GM12878 (cell line): Measurements from ENCODE around the gene LIMCH1. TPM values are rescaled to one million over a fixed set of nuclear protein-coding genes. Genes with fewer than 3 reads are reported as not detected.

Source experiments
- BHLHE40 ChIP-seq, 2 experiments: fragments of 450-650 bp in 1 of 2; IDR thresholded peaks; 2 replicates each; pipeline ENCODE4 v1.6.1; 2011 to 2017; ENCODE audit warnings: low read depth in 2 of 2, borderline replicate concordance in 1 of 2, improper control_type of control experiment in 1 of 2, low read length in 1 of 2, mild to moderate bottlenecking in 1 of 2
- CEBPB ChIP-seq, 2 experiments: fragments of 150-350 bp in 1 of 2; IDR thresholded peaks; 2 replicates each; pipeline ENCODE4 v1.6.1; 2012 to 2014; ENCODE audit warnings: low read depth in 2 of 2, low read length in 2 of 2, borderline replicate concordance in 1 of 2, inconsistent platforms in 1 of 2
- NR2C1 ChIP-seq: fragments of 450-650 bp; IDR thresholded peaks from 2 replicates; pipeline ENCODE4 v1.6.1; 2017; ENCODE audit warnings: antibody characterized with exemption, mild to moderate bottlenecking, moderate library complexity
- NR2F1 ChIP-seq: fragments of 450-650 bp; conservative IDR thresholded peaks from 2 replicates; pipeline ENCODE4 v1.6.1; 2017; ENCODE audit warnings: mild to moderate bottlenecking
- RELA ChIP-seq: fragments of 450-650 bp; IDR thresholded peaks from 2 replicates; pipeline ENCODE4 v1.8.0; 2014; ENCODE audit warnings: borderline replicate concordance; ENCODE audit not compliant: partially characterized antibody
- polyA plus RNA-seq, 11 experiments: library from polyadenylated mRNA; depleted of rRNA in 4 of 11; unstranded in 6 of 11; stranded (reverse) in 5 of 11; fragments of >200 nt; fragmentation: Nextera tagmentation in 4 of 11; fragmentation: Illumina TruSeq in 1 of 11; extraction: Ambion mirVana in 4 of 11; extraction: Trizol in 1 of 11; gene quantifications; 1 replicate in 1 of 11; 2 replicates in 10 of 11; pipeline versions ENCODE4 v1.2.1 to v1.2.3, GENCODE V29; 2011 to 2016; ENCODE audit warnings: inconsistent platforms in 2 of 11, missing spikeins in 2 of 11, low read depth in 1 of 11
- total RNA-seq, 4 experiments: library from RNA; depleted of rRNA in 3 of 4; stranded (reverse); fragments of >200 nt in 3 of 4; fragmentation: Illumina TruSeq in 1 of 4; extraction: Trizol in 1 of 4; gene quantifications; 2 replicates each; pipeline versions ENCODE4 v1.2.1 to v1.2.3, GENCODE V29; 2013 to 2021
- TF ChIP-seq, protein P1 (sequence below): fragments of 450-650 bp; IDR thresholded peaks from 2 replicates; pipeline ENCODE4 v1.6.1; 2017; ENCODE audit warnings: mild to moderate bottlenecking, moderate library complexity
- TF ChIP-seq, protein P2 (sequence below): IDR thresholded peaks from 2 replicates; pipeline ENCODE4 v1.6.1; 2011; ENCODE audit warnings: low read depth, low read length, improper control_type of control experiment, borderline replicate concordance
- TF ChIP-seq, protein P3 (sequence below): IDR thresholded peaks from 2 replicates; pipeline ENCODE4 v1.6.1; 2011; ENCODE audit warnings: borderline replicate concordance, low read depth, mild to moderate bottlenecking, moderate library complexity, mixed read lengths, low read length; ENCODE audit not compliant: insufficient read depth; ENCODE audit errors: extremely low read length

LIMCH1 gene
- total and polyA plus RNA-seq, 10 of the 15 experiments (the other 5 are each of a cell fraction or from before 2014, with no cell fraction given), result 0.07 to 0.15 TPM; not detected in 8

DNA sequence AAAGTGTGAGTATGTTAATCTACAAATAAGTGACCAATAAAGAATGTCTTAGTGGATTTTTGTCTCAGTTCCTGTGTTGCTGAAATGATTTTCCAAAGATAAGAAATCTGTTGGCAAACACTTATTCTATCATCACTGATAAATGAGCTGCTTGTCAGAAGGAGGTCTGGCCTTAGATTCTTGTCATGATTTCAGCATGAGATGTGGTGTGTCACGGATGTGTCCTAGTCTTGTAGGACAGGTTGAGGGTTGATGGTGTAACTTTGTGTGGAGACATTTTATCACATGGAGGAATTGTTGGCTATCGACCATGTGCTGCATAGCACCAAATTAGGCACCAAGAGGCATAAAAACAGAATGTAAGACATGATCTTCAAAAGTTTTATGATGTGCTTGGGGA, 31.8 kb upstream of the LIMCH1 start (continued):
- TF ChIP-seq, protein P1, sequence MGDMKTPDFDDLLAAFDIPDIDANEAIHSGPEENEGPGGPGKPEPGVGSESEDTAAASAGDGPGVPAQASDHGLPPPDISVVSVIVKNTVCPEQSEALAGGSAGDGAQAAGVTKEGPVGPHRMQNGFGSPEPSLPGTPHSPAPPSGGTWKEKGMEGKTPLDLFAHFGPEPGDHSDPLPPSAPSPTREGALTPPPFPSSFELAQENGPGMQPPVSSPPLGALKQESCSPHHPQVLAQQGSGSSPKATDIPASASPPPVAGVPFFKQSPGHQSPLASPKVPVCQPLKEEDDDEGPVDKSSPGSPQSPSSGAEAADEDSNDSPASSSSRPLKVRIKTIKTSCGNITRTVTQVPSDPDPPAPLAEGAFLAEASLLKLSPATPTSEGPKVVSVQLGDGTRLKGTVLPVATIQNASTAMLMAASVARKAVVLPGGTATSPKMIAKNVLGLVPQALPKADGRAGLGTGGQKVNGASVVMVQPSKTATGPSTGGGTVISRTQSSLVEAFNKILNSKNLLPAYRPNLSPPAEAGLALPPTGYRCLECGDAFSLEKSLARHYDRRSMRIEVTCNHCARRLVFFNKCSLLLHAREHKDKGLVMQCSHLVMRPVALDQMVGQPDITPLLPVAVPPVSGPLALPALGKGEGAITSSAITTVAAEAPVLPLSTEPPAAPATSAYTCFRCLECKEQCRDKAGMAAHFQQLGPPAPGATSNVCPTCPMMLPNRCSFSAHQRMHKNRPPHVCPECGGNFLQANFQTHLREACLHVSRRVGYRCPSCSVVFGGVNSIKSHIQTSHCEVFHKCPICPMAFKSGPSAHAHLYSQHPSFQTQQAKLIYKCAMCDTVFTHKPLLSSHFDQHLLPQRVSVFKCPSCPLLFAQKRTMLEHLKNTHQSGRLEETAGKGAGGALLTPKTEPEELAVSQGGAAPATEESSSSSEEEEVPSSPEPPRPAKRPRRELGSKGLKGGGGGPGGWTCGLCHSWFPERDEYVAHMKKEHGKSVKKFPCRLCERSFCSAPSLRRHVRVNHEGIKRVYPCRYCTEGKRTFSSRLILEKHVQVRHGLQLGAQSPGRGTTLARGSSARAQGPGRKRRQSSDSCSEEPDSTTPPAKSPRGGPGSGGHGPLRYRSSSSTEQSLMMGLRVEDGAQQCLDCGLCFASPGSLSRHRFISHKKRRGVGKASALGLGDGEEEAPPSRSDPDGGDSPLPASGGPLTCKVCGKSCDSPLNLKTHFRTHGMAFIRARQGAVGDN, result no peak
- TF ChIP-seq, protein P2, sequence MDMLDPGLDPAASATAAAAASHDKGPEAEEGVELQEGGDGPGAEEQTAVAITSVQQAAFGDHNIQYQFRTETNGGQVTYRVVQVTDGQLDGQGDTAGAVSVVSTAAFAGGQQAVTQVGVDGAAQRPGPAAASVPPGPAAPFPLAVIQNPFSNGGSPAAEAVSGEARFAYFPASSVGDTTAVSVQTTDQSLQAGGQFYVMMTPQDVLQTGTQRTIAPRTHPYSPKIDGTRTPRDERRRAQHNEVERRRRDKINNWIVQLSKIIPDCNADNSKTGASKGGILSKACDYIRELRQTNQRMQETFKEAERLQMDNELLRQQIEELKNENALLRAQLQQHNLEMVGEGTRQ, result no peak
- no peak for TF ChIP-seq RELA
- TF ChIP-seq CEBPB (IDR thresholded peaks at IDR 0.05; ENCODE audit: borderline replicate concordance in 1 of 2, low read depth in 2 of 2, low read length in 2 of 2), result no peak
- TF ChIP-seq NR2F1, result no peak
- TF ChIP-seq, protein P3, sequence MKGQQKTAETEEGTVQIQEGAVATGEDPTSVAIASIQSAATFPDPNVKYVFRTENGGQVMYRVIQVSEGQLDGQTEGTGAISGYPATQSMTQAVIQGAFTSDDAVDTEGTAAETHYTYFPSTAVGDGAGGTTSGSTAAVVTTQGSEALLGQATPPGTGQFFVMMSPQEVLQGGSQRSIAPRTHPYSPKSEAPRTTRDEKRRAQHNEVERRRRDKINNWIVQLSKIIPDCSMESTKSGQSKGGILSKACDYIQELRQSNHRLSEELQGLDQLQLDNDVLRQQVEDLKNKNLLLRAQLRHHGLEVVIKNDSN, result no peak
- TF ChIP-seq NR2C1, result no peak
- no peak for TF ChIP-seq BHLHE40 (IDR thresholded peaks at IDR 0.05; ENCODE audit: borderline replicate concordance in 1 of 2, low read depth in 2 of 2, low read length in 1 of 2)
